ENCODE data around the gene TP73.

TP73 gene

DNA sequence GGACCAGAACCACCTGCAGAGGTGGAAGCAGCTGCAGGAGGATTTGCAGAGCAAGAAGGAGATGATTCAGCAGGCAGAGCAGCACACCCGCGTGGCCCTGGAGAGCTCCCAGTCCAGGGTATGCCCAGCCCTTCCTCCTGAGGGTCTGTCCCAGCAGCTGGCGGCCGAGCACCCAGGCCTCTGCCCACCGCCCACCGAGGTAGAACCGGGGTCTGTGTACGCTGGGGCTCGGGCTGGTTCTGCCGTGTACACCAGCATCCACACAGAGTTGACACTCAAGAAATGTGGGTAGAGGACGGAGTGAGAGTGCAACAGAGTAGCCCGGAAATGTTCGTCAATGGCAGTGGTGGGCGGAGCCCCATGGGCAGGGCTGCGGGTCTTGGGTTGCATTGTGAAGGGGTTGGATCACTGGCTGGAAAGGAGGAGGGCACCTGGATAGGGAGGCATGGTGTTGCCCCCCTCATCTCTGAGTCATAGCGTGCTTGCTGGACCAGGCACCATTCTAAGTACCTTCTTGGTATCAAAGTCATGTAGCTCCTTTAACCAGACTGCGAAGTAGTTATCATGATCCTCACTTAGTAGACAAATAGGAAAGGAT is 115.1 kb downstream of the TP73 start:
- DNase-seq (ENCODE audit: low spot score) = no peak

DNA sequence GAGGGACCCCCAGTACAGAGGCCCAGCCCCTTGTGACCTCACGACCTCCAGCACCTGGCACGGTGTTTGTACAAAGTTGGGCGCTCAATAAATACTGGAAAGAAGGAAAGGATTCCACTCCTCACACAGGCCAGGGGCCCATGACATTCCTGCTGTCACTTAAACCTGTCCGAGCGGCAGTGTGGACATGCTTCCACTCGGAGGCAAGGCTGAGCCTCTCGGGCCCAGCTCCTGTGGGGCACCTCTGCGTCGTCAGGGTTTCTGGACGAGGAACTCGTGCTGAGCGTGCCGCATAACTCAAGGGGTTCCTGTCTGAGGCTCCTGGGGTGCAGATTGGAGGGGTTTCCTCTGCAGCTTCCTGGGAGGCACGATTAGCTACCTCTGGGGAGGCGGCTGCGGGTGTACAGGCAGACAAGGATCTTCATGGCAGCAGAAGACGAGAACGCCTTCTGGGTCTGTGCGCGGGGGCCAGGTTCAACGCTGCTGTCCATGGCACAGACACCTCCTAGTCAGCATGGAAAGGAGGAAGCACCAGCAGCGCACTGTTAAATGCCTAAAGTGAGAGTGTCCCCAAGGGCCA is 116.6 kb downstream of the TP73 start:
- DNase-seq (ENCODE audit: low spot score) = no peak

DNA sequence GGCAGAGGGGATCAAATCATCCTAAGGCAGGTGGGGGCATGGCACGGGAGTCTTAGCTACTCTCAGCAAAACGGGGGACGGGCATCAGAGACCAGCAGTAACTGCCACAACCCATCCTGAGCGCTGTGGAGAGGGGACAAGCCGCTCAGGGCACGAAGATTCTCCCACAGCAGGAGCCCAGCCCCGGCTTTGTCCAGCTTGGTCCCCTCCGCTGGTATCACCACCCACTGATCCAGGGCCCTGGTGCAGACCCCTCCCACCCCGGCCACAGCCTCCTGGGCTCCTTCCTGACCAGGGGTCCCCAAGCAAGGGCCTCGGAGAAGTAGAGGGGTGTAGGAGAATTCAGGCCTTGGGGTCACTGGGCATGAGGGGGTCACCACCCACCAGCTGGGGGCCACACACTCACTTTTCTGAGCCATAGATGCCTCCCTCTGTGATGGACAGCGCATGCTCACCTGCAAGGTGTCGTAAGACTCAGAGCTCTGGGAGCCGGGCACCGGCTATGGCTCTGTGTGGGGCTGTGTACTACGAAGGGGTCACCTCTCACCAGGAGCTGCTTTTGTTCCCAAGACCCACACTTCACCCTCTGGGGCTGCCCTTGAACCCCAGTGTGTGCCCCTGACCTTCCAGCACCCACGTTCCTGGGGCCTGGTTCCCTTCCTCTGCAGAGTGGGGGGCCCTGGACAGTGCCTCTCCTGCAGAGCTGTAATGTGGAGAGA is 117.9 kb downstream of the TP73 start:
- no peak for DNase-seq (ENCODE audit: low spot score)

DNA sequence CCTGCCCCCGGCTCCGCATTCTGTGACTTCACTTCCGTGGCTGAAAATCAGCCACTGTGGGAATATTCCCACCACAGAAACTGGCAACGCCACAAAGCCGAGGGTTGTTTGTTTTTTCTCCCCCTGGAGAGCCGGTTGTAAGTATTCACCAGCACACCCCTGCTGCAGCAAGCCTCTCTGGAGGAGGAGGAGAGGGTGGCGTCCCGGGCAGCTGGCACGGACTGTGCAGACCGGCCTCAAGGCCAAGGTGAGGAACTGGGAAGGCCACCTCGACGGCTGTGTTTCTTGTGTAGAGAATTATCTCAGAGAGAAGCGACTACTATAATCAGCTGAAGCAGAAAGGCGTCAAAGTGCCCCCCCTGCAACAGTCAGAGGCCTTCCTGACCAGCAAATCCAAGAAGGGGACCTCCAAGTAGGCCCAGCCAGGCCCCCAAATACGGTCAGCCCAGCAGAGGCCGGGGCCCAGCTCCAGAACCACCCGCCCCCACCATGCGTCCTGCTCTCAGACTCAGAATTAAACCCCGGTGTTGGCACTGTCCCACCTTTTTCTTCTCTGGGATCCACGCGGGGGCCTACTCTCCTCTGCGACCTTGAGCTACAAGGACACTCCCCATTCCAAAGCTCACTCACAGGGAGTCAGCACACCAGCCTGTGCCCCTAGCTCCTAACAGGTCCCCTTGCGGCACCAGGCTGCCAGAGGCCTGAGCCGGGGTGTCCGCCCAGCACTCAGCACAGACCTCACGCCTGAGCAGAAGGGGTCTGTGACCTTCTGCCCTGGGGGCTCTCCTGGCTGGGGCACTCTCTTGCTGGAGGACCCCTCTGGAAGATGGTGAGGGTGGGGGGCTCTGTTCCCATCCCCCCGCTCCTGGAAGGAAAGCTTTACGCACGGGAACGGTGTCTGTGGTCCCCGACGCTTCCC is 119.1 kb downstream of the TP73 start:
- no peak for DNase-seq (ENCODE audit: low spot score)

GRCh38 chr1:3772027-3772714 is 119.9 kb downstream of the TP73 start:
- DNase-seq (ENCODE audit: low spot score) = peak; percentile 80

DNA sequence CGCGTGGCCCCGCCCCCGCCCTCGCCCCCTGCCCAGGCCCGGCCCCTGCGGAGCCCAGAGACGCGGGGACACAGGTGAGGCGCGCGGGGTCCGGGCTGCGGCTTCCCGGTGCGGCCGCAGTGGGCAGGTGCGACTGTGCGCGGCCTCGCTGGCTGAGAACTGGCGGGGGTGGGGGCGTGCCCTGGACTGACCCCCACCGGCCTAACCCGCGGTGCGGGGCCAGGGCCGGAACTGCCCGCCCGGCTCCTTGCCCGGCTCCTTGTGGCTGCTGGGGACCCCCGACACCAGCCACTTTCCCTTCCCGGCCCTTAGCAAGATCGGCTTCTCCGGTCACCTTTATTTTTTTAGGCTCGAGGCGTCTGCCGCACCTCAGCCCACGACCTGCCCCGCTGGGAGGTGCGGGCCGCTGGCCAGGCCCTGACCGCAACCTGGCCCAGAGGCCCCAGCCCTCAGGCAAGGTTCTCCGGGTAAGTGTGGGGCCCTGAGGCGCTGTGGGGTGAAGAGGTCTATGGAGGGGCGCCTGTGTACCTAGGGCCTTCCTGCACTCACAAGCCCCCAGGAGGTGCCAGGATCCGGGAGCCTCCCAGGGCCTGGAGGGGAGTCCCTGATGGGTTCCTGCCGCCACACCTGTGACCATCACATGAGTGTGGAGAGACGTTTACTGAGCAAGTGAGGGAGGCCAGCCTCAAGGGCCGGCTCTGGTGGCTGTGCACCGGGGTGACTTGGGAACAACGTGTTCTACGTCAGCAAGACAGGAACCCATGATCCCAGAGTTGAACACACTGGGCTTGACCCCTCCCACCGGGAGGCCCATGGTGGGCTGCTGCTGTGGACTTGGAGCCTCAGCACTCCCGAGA is 120.6 kb downstream of the TP73 start, which contains the start of gene SMIM1:
Gene SMIM1, plus strand, starts transcription at position 35 of the 857 bp plus-strand sequence. CDS start 2,625 bp downstream, outside the sequence.
- DNase-seq (ENCODE audit: low spot score) = no peak

DNA sequence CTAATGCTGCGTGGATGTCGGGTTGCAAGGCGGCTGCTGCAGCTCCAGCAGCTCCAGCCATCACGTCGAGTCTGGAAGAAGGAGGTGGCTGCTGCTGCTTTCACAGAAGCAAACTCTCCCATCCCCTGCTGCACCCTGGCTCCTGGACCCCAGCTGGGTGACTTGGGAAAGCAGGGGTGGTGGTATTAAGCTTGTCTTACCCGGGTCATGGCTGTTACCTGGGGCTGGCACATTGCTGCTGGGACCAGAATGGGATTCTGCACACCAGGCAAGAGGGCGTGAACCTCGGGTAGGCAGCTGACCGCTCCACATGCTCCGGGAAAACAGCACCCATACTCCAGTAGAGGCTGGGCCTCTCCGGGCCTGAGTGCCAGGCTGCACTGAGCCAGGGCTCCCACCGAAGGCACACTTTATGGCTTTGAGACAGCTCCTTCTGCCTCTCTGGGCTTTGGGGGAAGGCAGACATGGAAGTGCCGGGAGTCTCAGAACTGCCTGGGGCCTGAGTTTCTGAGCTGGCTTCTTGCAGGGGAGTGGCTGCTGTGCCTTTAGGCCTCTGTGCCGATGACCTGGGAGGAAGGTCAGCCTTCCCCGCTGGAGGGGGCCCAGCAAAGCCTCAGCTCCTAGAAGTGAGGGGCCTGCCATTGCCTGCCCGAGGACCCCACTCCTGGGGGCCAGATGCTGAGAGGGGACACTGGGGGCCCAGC is 121.4 kb downstream of the TP73 start:
- DNase-seq (ENCODE audit: low spot score) = no peak

DNA sequence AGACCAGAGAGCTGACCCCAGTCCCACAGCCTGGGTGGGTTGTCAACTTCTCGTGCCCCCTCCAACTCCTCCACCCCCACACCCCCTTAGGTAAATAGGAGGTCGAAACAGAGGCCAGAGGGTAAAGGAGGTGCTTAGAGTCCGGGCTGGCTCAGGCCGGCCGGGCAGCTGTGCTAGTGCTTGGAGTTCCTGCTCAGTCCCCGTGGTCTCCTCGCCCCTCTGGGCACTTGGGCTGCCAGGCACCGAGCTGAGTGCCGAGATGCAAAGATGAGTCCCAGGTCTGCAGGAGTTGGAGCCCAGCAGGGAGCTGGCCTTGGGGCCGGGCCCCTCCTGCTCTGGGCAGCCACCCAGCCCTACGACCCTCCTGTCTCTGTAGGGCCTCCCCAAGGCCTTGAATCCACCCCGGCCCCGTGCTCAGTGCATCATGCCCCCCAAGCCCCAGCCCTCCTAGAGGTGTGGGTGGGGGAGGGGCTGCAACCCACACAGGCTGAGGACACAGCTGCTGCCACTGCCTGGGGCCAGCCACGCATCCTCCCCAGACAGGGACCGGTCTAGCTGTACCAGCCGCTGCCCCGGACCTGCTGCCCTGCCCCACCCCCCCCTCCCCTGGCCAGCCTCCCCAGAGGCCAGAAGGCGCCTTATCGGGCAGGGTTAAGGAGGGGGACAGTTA is 122.1 kb downstream of the TP73 start:
- DNase-seq (ENCODE audit: low spot score) = no peak

- no peak for DNase-seq (ENCODE audit: low spot score)
These were observed 122.7 kb downstream of the TP73 start for GRCh38 chr1:3774946-3775489.

DNA sequence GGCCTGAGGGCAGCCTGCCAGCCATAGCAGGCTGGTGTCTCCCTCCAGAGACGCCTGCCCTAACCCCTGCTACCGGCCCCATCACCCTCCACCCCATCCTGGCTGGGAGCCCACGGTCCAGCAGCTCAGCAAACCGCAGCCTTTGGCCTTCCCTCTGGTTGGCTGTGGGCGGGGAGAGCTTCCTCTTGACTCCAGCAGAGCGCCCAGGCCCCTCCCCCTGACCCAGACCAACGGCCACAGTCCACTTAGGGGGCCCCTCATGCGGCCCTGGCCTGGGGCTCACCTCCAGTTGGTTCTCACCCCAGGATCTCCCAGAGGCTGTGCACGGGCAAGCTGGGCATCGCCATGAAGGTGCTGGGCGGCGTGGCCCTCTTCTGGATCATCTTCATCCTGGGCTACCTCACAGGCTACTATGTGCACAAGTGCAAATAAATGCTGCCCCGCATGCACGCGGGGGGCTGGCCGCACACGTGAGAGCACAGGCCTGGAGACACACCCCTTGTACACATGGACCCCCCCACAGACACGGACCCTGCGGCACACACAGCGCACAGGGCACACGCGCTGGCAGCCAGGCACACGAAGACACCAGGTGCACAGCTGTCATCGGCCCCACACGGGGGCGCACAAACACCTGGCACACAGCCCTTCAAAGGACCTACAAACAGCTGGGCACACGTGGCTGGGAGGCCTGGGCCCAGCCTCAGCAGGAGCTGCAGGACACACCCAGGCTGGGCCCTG is 123.3 kb downstream of the TP73 start:
- DNase-seq (ENCODE audit: low spot score) = peak; percentile 65

DNA sequence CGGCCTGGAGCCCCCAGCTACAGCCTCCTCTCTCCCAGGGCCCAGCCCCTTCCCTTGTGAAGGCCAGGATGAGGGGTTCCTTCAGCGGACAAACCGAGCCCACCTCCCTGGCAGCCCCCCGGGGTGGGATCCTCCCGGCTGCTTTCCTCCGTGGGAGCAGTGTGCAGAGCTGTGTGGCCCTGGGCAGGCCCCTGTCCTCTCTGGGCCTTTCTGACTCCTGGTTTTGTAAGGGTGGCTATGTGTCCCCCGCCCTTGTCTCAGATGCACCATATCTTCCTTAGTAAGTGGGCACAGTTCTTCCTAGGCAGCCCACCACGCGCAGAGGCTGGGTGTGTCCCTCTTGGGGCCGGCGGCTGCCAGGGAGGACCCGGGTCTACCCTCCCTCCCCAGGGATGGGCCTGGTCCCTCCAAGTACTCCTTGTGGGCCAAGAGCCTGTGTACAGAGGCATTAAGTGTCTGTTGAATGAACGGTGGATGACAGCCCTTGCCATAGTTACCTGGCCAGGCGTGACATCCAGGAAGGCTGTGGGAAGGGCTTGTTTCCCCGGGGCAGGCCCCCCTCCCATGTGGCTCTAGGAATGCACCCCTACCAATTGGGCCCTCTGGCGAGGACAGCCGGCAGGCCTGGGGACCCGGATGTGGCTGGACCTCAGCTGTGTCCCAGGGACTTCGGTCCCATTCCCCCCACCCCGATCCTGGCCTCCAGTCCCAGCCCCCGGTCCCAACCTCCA is 124.1 kb downstream of the TP73 start:
- no peak for DNase-seq (ENCODE audit: low spot score)

- DNase-seq (ENCODE audit: low spot score) = no peak
These were observed 124.8 kb downstream of the TP73 start for GRCh38 chr1:3777078-3777547.

DNA sequence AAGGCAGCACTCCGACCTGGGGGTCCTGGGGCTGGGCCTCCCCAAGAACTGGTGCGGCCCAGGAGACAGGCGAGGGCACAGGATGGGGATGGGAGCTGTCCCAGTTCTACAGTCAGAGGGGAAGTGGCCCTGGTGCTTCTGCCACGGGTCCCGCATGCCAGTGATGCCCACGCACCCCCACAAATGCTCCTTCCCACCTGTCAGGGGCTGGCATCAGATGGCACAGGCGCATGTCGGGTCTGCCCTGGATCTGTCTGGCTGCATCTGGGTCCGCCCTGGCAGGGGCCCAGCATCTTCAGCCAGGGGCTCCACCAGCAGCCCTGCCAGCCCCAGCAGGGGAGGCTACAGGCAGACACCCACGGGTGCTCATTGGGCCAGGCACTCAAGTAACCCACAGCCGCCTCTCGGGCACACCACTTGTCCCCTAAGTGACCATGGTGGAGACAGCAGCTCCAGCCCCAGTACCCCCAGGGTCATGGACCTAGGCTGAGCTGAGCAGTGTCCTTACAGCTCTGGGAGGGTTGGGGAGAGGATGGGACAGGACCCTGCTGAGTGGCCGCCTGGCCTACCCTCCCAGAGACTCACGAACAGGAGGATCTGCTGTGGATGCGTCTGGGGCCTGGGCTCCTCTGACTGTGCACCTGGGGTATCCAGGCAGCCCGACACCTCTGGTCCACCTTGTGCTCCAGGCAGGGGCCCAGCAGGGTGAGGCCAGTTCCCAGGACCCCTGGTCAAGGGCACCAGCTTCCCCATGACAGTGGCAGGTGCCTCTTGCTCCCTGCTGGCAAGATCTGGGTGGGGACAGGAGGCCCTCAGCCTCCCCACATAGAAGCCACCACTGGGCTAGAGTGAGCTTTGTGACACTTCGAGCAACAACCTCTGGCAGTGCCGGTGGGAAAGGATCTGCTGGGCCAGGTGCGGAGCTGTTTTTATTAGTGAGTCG is 125.6 kb downstream of the TP73 start:
- no peak for DNase-seq (ENCODE audit: low spot score)

DNA sequence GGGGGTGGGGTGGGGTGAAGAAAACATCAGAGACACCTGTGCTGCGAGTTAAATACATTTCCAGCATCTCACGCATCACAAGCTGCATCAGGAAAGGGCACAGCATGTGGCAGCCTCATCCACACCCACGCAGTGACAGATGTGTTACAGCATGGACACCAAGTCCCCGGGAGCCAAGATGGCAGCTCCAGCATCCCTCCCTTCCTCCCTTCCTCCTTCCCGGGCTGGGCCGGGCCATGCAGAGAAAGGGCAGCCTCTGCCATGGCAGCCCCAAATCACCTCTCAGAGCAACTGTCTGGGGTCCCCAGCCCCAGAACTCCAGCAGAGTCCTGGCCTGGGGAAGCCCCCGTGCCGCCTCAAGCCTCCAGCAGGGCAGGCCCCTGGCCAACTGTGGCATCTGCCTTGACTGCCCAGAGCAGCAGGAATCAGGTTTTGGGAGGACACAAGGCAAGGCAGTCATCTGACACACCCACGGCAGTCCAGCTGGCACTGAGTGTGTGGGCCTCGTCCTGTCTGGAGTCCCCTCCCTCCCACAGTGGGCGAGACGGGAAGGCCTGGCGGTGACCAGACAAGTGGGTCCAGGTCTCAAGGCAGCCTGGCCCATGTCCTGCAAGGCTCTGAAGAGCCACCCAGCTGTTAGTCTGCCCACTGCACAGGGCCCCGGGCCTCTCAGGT is 126.4 kb downstream of the TP73 start:
- DNase-seq (ENCODE audit: low spot score) = no peak

GRCh38 chr1:3779265-3779911 is 127.1 kb downstream of the TP73 start:
- DNase-seq (ENCODE audit: low spot score) = no peak

Measured in Ammon's horn (tissue), 1 donor.